ENCODE measurements around the gene CADPS2. TPM values are rescaled to one million over a fixed set of nuclear protein-coding genes. Genes with fewer than 3 reads are reported as not detected.

CADPS2 gene
- total RNA-seq, 2 donors from 2014 or later: 16.4 to 32.5 TPM

GRCh38 chr7:122600042-122600441, 286.2 kb downstream of the CADPS2 start:
- Histone ChIP-seq H3K4me3 (no peak overlapping the region), H3K9me3 (no peaks in the 10 kb centered on the region), H3K4me1 (ENCODE audit: control insufficient read depth in 1 of 2, low read depth in 2 of 2) (no peaks in the 10 kb centered on the region), H3K27me3 (replicated peaks; ENCODE audit: insufficient read depth) (no peaks in the 10 kb centered on the region), H3K27ac (no peak overlapping the region), H3K36me3 (no peaks in the 10 kb centered on the region)
- no peak for TF ChIP-seq CTCF (IDR thresholded peaks at IDR 0.05)
- no peak for DNase-seq (ENCODE audit: low spot score)
- ATAC-seq (ENCODE audit: insufficient number of reproducible peaks, low FRiP score, low read depth): no peak

- no peaks in the 10 kb centered on the region for H3K27me3 ChIP-seq (replicated peaks; ENCODE audit: insufficient read depth)
- no peak for ATAC-seq (ENCODE audit: insufficient number of reproducible peaks, low FRiP score, low read depth)
- DNase-seq (ENCODE audit: low spot score): no peak
- no peaks in the 10 kb centered on the region for H3K4me1 ChIP-seq (ENCODE audit: control insufficient read depth in 1 of 2, low read depth in 2 of 2)
- H3K27ac ChIP-seq: no peak overlapping the region
- H3K4me3 ChIP-seq: no peak overlapping the region
- no peak for TF ChIP-seq CTCF (IDR thresholded peaks at IDR 0.05)
- peaks cover 3% of the 10 kb centered on the region for H3K9me3 ChIP-seq
- H3K36me3 ChIP-seq: no peaks in the 10 kb centered on the region
Observed at GRCh38 chr7:122597277-122597676, 289.0 kb downstream of the CADPS2 start.

- no peaks in the 10 kb centered on the region for H3K36me3 ChIP-seq
- H3K27me3 ChIP-seq (replicated peaks; ENCODE audit: insufficient read depth): no peaks in the 10 kb centered on the region
- no peak for DNase-seq (ENCODE audit: low spot score)
- no peaks in the 10 kb centered on the region for H3K4me1 ChIP-seq (ENCODE audit: control insufficient read depth in 1 of 2, low read depth in 2 of 2)
- no peak overlapping the region for H3K4me3 ChIP-seq
- peaks cover 3% of the 10 kb centered on the region for H3K9me3 ChIP-seq
- TF ChIP-seq CTCF (IDR thresholded peaks at IDR 0.05): no peak
- no peak for ATAC-seq (ENCODE audit: insufficient number of reproducible peaks, low FRiP score, low read depth)
- H3K27ac ChIP-seq: no peak overlapping the region
Observed at GRCh38 chr7:122595885-122596284, 290.4 kb downstream of the CADPS2 start.

- H3K4me3 ChIP-seq: no peak overlapping the region
- no peak for ATAC-seq (ENCODE audit: insufficient number of reproducible peaks, low FRiP score, low read depth)
- no peaks in the 10 kb centered on the region for H3K27me3 ChIP-seq (replicated peaks; ENCODE audit: insufficient read depth)
- no peaks in the 10 kb centered on the region for H3K36me3 ChIP-seq
- peaks cover 3% of the 10 kb centered on the region for H3K9me3 ChIP-seq
- no peak for TF ChIP-seq CTCF (IDR thresholded peaks at IDR 0.05)
- DNase-seq (ENCODE audit: low spot score): no peak
- no peak overlapping the region for H3K27ac ChIP-seq
- H3K4me1 ChIP-seq (ENCODE audit: control insufficient read depth in 1 of 2, low read depth in 2 of 2): no peaks in the 10 kb centered on the region
Observed at GRCh38 chr7:122588621-122589020, 297.6 kb downstream of the CADPS2 start.

- no peaks in the 10 kb centered on the region for H3K4me1 ChIP-seq (ENCODE audit: control insufficient read depth in 1 of 2, low read depth in 2 of 2)
- ATAC-seq (ENCODE audit: insufficient number of reproducible peaks, low FRiP score, low read depth) (no peak), DNase-seq (ENCODE audit: low spot score) (no peak)
- no peak overlapping the region for H3K4me3 ChIP-seq
- TF ChIP-seq CTCF (IDR thresholded peaks at IDR 0.05): no peak
- H3K27ac ChIP-seq: no peak overlapping the region
- no peaks in the 10 kb centered on the region for H3K27me3 ChIP-seq (replicated peaks; ENCODE audit: insufficient read depth)
- H3K36me3 ChIP-seq: no peaks in the 10 kb centered on the region
- H3K9me3 ChIP-seq: no peaks in the 10 kb centered on the region
Observed at GRCh38 chr7:122584676-122585251, 301.5 kb downstream of the CADPS2 start.
